K562 (cell line): ENCODE results near the gene DENND1A. TPM values are rescaled to one million over a fixed set of nuclear protein-coding genes. Genes with fewer than 3 reads are reported as not detected.

Source experiments
- EP400 ChIP-seq: fragments of 450-650 bp; IDR thresholded peaks from 2 replicates; pipeline ENCODE4 v1.6.1; 2017; ENCODE audit warnings: antibody characterized with exemption, mild to moderate bottlenecking, moderate library complexity
- HDAC6 ChIP-seq: IDR thresholded peaks from 2 replicates; pipeline ENCODE4 v1.6.1; 2012; ENCODE audit warnings: low read depth, mild to moderate bottlenecking, control low read depth, inconsistent platforms, low read length, moderate library complexity
- KLF6 ChIP-seq: fragments of 250-450 bp; sonication (Bioruptor Pico); IDR thresholded peaks from 2 replicates; pipeline ENCODE4 v1.4.0; 2020; ENCODE audit warnings: mild to moderate bottlenecking, moderate library complexity, borderline replicate concordance
- RAD21 ChIP-seq, 2 experiments: fragments of 250-450 bp in 1 of 2; fragments of 450-650 bp in 1 of 2; sonication (Bioruptor Pico) in 1 of 2; formaldehyde crosslinking in 1 of 2; IDR thresholded peaks in 1 of 2; conservative IDR thresholded peaks in 1 of 2; 2 replicates each; pipeline versions ENCODE4 v1.4.0 to v1.8.0; 2020 to 2022; ENCODE audit warnings: mild to moderate bottlenecking in 2 of 2, moderate library complexity in 1 of 2
- polyA plus RNA-seq, 8 experiments: library from polyadenylated mRNA; depleted of rRNA in 4 of 8; stranded (reverse) in 5 of 8; unstranded in 3 of 8; fragments of >200 nt; fragmentation: Nextera tagmentation in 2 of 8; fragmentation: Illumina TruSeq in 1 of 8; extraction: Ambion mirVana in 2 of 8; extraction: Trizol in 1 of 8; gene quantifications; 2 replicates each; pipeline versions ENCODE4 v1.2.1 to v1.2.3, GENCODE V29; 2011 to 2014; ENCODE audit warnings: inconsistent platforms in 1 of 8, missing spikeins in 1 of 8
- total RNA-seq, 7 experiments: library from RNA; depleted of rRNA in 6 of 7; stranded (reverse); fragments of >200 nt in 6 of 7; fragmentation: Illumina TruSeq in 2 of 7; extraction: Trizol in 2 of 7; gene quantifications; 2 replicates each; pipeline versions ENCODE4 v1.2.1 to v1.2.3, GENCODE V29; 2011 to 2021; ENCODE audit warnings: low replicate concordance in 1 of 7
- TF ChIP-seq, protein P1 (sequence below): fragments of 250-450 bp; sonication (Bioruptor Pico); IDR thresholded peaks from 2 replicates; pipeline ENCODE4 v1.4.0; 2020; ENCODE audit warnings: borderline replicate concordance
- TF ChIP-seq, protein P2 (sequence below): fragments of 250-450 bp; sonication (Bioruptor Pico); IDR thresholded peaks from 2 replicates; pipeline ENCODE4 v1.8.0; 2022; ENCODE audit warnings: moderate library complexity, mild to moderate bottlenecking, inconsistent platforms
- TF ChIP-seq, protein P3 (sequence below), 3 experiments: fragments of 200-800 bp in 1 of 3; fragments of 250-450 bp in 1 of 3; fragments of 450-650 bp in 1 of 3; sonication (Bioruptor Pico) in 1 of 3; sonication (Bioruptor generic) in 1 of 3; formaldehyde crosslinking in 1 of 3; IDR thresholded peaks; 2 replicates each; pipeline versions ENCODE4 v1.6.1 to v1.8.0; 2016 to 2022; ENCODE audit warnings: mild to moderate bottlenecking in 2 of 3, missing genetic modification characterization in 2 of 3, missing compliant biosample characterization in 1 of 3, moderate library complexity in 1 of 3
- TF ChIP-seq, protein P4 (sequence below): IDR thresholded peaks from 2 replicates; pipeline ENCODE4 v1.6.1; 2016; ENCODE audit warnings: missing genetic modification characterization, missing compliant biosample characterization

DENND1A gene
- total and polyA plus RNA-seq, 9 of the 15 experiments (the other 6 are each of a cell fraction or from before 2014, with no cell fraction given), result 7.6 to 29.5 (median 15.7) TPM

DNA sequence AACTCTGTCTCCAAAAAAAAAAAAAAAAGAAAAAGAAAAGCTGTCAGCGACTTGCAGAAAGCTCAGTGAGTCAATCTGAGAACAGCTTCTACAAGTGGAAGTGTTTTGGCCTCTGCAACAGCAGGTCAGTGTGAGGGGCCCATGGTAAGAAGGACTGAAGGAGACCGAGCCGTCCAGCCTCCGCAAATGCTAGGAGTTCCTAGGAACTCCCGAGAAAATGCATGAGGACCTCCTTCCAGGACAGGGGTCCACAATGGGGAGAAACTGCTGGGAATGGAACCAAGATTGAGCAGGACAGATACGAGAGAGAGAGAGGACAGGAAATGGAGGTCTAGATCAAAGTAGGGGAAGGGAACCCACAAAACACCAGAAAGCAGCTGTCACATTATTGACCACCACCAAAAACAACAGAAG is 393.5 kb downstream of the DENND1A start (continued):
- TF ChIP-seq, protein P1, sequence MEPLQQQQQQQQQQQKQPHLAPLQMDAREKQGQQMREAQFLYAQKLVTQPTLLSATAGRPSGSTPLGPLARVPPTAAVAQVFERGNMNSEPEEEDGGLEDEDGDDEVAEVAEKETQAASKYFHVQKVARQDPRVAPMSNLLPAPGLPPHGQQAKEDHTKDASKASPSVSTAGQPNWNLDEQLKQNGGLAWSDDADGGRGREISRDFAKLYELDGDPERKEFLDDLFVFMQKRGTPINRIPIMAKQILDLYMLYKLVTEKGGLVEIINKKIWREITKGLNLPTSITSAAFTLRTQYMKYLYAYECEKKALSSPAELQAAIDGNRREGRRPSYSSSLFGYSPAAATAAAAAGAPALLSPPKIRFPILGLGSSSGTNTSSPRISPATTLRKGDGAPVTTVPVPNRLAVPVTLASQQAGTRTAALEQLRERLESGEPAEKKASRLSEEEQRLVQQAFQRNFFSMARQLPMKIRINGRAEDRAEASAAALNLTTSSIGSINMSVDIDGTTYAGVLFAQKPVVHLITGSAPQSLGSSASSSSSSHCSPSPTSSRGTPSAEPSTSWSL, result no peak
- no peak for TF ChIP-seq KLF6
- TF ChIP-seq, protein P2, sequence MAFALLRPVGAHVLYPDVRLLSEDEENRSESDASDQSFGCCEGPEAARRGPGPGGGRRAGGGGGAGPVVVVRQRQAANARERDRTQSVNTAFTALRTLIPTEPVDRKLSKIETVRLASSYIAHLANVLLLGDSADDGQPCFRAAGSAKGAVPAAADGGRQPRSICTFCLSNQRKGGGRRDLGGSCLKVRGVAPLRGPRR (CRISPR knock-in tag), result no peak
- TF ChIP-seq RAD21 (CRISPR knock-in tag; conservative IDR thresholded peaks at IDR 0.05 in 1 of 2, IDR thresholded peaks at IDR 0.05 in 1 of 2), result no peak
- no peak for TF ChIP-seq EP400
- TF ChIP-seq, protein P3, sequence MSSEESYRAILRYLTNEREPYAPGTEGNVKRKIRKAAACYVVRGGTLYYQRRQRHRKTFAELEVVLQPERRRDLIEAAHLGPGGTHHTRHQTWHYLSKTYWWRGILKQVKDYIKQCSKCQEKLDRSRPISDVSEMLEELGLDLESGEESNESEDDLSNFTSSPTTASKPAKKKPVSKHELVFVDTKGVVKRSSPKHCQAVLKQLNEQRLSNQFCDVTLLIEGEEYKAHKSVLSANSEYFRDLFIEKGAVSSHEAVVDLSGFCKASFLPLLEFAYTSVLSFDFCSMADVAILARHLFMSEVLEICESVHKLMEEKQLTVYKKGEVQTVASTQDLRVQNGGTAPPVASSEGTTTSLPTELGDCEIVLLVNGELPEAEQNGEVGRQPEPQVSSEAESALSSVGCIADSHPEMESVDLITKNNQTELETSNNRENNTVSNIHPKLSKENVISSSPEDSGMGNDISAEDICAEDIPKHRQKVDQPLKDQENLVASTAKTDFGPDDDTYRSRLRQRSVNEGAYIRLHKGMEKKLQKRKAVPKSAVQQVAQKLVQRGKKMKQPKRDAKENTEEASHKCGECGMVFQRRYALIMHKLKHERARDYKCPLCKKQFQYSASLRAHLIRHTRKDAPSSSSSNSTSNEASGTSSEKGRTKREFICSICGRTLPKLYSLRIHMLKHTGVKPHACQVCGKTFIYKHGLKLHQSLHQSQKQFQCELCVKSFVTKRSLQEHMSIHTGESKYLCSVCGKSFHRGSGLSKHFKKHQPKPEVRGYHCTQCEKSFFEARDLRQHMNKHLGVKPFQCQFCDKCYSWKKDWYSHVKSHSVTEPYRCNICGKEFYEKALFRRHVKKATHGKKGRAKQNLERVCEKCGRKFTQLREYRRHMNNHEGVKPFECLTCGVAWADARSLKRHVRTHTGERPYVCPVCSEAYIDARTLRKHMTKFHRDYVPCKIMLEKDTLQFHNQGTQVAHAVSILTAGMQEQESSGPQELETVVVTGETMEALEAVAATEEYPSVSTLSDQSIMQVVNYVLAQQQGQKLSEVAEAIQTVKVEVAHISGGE (CRISPR knock-in tag; IDR thresholded peaks at IDR 0.05), result no peak
- TF ChIP-seq, protein P4, sequence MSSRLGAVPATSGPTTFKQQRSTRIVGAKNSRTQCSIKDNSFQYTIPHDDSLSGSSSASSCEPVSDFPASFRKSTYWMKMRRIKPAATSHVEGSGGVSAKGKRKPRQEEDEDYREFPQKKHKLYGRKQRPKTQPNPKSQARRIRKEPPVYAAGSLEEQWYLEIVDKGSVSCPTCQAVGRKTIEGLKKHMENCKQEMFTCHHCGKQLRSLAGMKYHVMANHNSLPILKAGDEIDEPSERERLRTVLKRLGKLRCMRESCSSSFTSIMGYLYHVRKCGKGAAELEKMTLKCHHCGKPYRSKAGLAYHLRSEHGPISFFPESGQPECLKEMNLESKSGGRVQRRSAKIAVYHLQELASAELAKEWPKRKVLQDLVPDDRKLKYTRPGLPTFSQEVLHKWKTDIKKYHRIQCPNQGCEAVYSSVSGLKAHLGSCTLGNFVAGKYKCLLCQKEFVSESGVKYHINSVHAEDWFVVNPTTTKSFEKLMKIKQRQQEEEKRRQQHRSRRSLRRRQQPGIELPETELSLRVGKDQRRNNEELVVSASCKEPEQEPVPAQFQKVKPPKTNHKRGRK (tag), result no peak
- no peak for TF ChIP-seq HDAC6
